IMR-90 (cell line): ENCODE measurements around the gene HSF2. TPM values are rescaled to one million over a fixed set of nuclear protein-coding genes. Genes with fewer than 3 reads are reported as not detected.

Experiments used
- ATAC-seq: fragments of 200-7000 bp; cut with Tn5 transposase; 2 replicates; pipeline ENCODE4 v1.9.1; 2020; ENCODE audit warnings: low read depth, mild to moderate bottlenecking, moderate library complexity
- BruUV-seq: library from RNA; stranded (reverse); fragments of 400-500 nt; replicated peaks from 2 replicates; lab custom pipeline; 2021; lab: Mats Ljungman, UMichigan
- CTCF ChIA-PET: fragments of 300-600 bp; formaldehyde crosslinking; extraction: SDS; loops from one replicate; lab custom pipeline; 2021; ENCODE audit warnings: antibody characterized with exemption; lab: Yijun Ruan, JAX
- POLR2A ChIA-PET: fragments of 300-600 bp; sonication (Branson Sonifier 250); formaldehyde crosslinking; loops from one replicate; lab custom pipeline; 2022; ENCODE audit warnings: antibody characterized with exemption; ENCODE audit not compliant: unreplicated experiment; lab: Charles Lee
- DNase-seq: peaks from one replicate; pipeline ENCODE4 v3.0.0; 2013
- H2AFZ ChIP-seq: replicated peaks from 2 replicates; pipeline ENCODE3; 2013; ENCODE audit warnings: low read length, mild to moderate bottlenecking; ENCODE audit not compliant: poor library complexity
- H2AK5ac ChIP-seq: 2 replicates; pipeline ENCODE4 v1.6.1; 2013; ENCODE audit warnings: low read depth, low read length, inconsistent platforms
- H2AK9ac ChIP-seq: replicated peaks from 2 replicates; pipeline ENCODE3; 2013; ENCODE audit warnings: mild to moderate bottlenecking, low read depth, low read length, moderate library complexity; ENCODE audit not compliant: poor library complexity
- H2BK120ac ChIP-seq: 2 replicates; pipeline ENCODE4 v1.6.1; 2013; ENCODE audit warnings: low read depth, low read length, inconsistent platforms
- H2BK15ac ChIP-seq: 3 replicates; pipeline ENCODE4 v1.6.1; 2013; ENCODE audit warnings: low read depth, low read length, inconsistent platforms
- H2BK20ac ChIP-seq: 2 replicates; pipeline ENCODE4 v1.6.1; 2013; ENCODE audit warnings: low read depth, mild to moderate bottlenecking, inconsistent platforms, low read length, moderate library complexity
- H2BK5ac ChIP-seq: 2 replicates; pipeline ENCODE4 v1.6.1; 2013; ENCODE audit warnings: mild to moderate bottlenecking, low read depth, low read length, inconsistent platforms; ENCODE audit not compliant: poor library complexity, severe bottlenecking
- H3K14ac ChIP-seq: replicated peaks from 2 replicates; pipeline ENCODE4 v1.6.1; 2013; ENCODE audit warnings: low read depth, low read length, inconsistent platforms
- H3K18ac ChIP-seq: 2 replicates; pipeline ENCODE4 v1.6.1; 2013; ENCODE audit warnings: low read depth, low read length, control low read depth
- H3K23ac ChIP-seq: 2 replicates; pipeline ENCODE4 v1.6.1; 2013; ENCODE audit warnings: low read depth, low read length, inconsistent platforms
- H3K27ac ChIP-seq: 2 replicates; pipeline ENCODE4 v1.5.1; 2013; ENCODE audit warnings: mild to moderate bottlenecking, control low read depth, low read length; ENCODE audit not compliant: insufficient read depth
- H3K27me3 ChIP-seq: 2 replicates; pipeline ENCODE4 v1.6.1; 2013; ENCODE audit warnings: low read length; ENCODE audit not compliant: control insufficient read depth, insufficient read depth
- H3K36me3 ChIP-seq: 2 replicates; pipeline ENCODE4 v1.6.1; 2013; ENCODE audit warnings: low read length, mixed read lengths; ENCODE audit not compliant: control insufficient read depth, insufficient read depth
- H3K4ac ChIP-seq: 2 replicates; pipeline ENCODE4 v1.6.1; 2013; ENCODE audit warnings: low read depth, low read length, inconsistent platforms
- H3K4me1 ChIP-seq: 2 replicates; pipeline ENCODE4 v1.6.1; 2013; ENCODE audit warnings: low read length, mixed read lengths; ENCODE audit not compliant: control insufficient read depth, insufficient read depth
- H3K4me2 ChIP-seq: 2 replicates; pipeline ENCODE4 v1.6.1; 2013; ENCODE audit warnings: low read depth, mild to moderate bottlenecking, control low read depth, low read length, moderate library complexity
- H3K4me3 ChIP-seq: 2 replicates; pipeline ENCODE4 v1.5.1; 2013; ENCODE audit warnings: low read depth, mild to moderate bottlenecking, control low read depth, low read length, moderate library complexity; ENCODE audit not compliant: insufficient read depth
- H3K56ac ChIP-seq: 2 replicates; pipeline ENCODE4 v1.6.1; 2013; ENCODE audit warnings: low read length, inconsistent platforms; ENCODE audit not compliant: insufficient read depth; ENCODE audit errors: extremely low read depth
- H3K79me1 ChIP-seq, 2 experiments: 2 replicates each; pipeline ENCODE4 v1.6.1; 2013; ENCODE audit warnings: low read length in 2 of 2, inconsistent platforms in 1 of 2, low read depth in 1 of 2
- H3K9ac ChIP-seq: 2 replicates; pipeline ENCODE4 v1.6.1; 2013; ENCODE audit warnings: low read depth, low read length, control low read depth
- H3K9me1 ChIP-seq: 2 replicates; pipeline ENCODE4 v1.6.1; 2013; ENCODE audit warnings: low read length, inconsistent platforms; ENCODE audit not compliant: insufficient read depth
- H3K9me3 ChIP-seq: 2 replicates; pipeline ENCODE4 v1.6.1; 2013; ENCODE audit warnings: low read length; ENCODE audit not compliant: control insufficient read depth, insufficient read depth
- H4K20me1 ChIP-seq: 2 replicates; pipeline ENCODE4 v1.6.1; 2013; ENCODE audit warnings: low read length, inconsistent platforms; ENCODE audit not compliant: insufficient read depth
- H4K5ac ChIP-seq: 2 replicates; pipeline ENCODE4 v1.6.1; 2013; ENCODE audit warnings: mild to moderate bottlenecking, low read depth, low read length, control low read depth
- H4K8ac ChIP-seq, 2 experiments: 2 replicates each; pipeline ENCODE4 v1.6.1; 2013; ENCODE audit warnings: low read depth in 2 of 2, low read length in 2 of 2, control low read depth in 1 of 2, inconsistent platforms in 1 of 2
- H4K91ac ChIP-seq: 2 replicates; pipeline ENCODE4 v1.6.1; 2013; ENCODE audit warnings: low read depth, low read length, inconsistent platforms; ENCODE audit not compliant: insufficient read depth
- MXI1 ChIP-seq: IDR thresholded peaks from 2 replicates; pipeline ENCODE4 v1.6.1; 2012; ENCODE audit warnings: low read depth, mild to moderate bottlenecking, low read length, moderate library complexity, borderline replicate concordance
- RFX5 ChIP-seq: IDR thresholded peaks from 2 replicates; pipeline ENCODE4 v1.8.0; 2012; ENCODE audit warnings: low read depth, mild to moderate bottlenecking, low read length, moderate library complexity
- USF2 ChIP-seq: fragments of 150-350 bp; IDR thresholded peaks from 2 replicates; pipeline ENCODE4 v1.6.1; 2017; ENCODE audit warnings: mild to moderate bottlenecking, antibody characterized with exemption, low read length, low read depth
- WGBS, 2 experiments: methylation state at CpG; one replicate each; pipeline versions ENCODE4 v1.1.5 to v1.1.7; 2013; ENCODE audit warnings: missing lambda C conversion rate in 2 of 2; ENCODE audit not compliant: insufficient read length in 1 of 2; ENCODE audit errors: extremely low coverage in 2 of 2; 5-methylcytosine and 5-hydroxymethylcytosine counted together
- dilution Hi-C: fragments of 300-500 bp; cut with HindIII; formaldehyde crosslinking; loops from one replicate; pipeline ENCODE4 v1.14.3; 2018; ENCODE audit warnings: low sequenced_read_pairs; ENCODE audit not compliant: unreplicated experiment
- in situ Hi-C: fragments of 300-500 bp; cut with MboI; formaldehyde crosslinking; loops from 3 replicates; pipeline ENCODE4 v1.14.3; 2019; ENCODE audit warnings: low sequenced_read_pairs, inconsistent platforms, mixed read lengths
- intact Hi-C: fragments of 100-400 bp; cut with micrococcal nuclease; formaldehyde crosslinking; loops from 2 replicates; pipeline ENCODE4 v1.10.0; 2022
- polyA plus RNA-seq, 3 experiments: library from polyadenylated mRNA; depleted of rRNA; stranded (reverse); fragments of >200 nt; gene quantifications; 2 replicates each; pipeline ENCODE4 v1.2.3, GENCODE V29; 2012; ENCODE audit warnings: low replicate concordance in 1 of 3
- total RNA-seq: library from RNA; depleted of rRNA; stranded (reverse); fragments of >200 nt; gene quantifications from 2 replicates; pipeline ENCODE4 v1.2.3, GENCODE V29; 2012

The HSF2 gene
- total and polyA plus RNA-seq, 2 of the 4 experiments (the other 2 are of a cell fraction): 17.6 to 28.9 TPM

GRCh38 chr6:122400121-122400450, 634 bp downstream of the HSF2 start:
- DNase-seq (no peak), ATAC-seq (no peak)
- H3K56ac ChIP-seq: no peak overlapping the region
- H3K36me3 ChIP-seq: no peaks in the 10 kb centered on the region
- no peak overlapping the region for H4K8ac ChIP-seq
- H3K4me1 ChIP-seq: no peaks in the 10 kb centered on the region
- TF ChIP-seq RFX5 (no peak), USF2 (no peak), MXI1 (0 out of 2 replicates have a peak, but pooled peaks have one; percentile 30)
- CTCF ChIA-PET: interaction anchor here (1.2 kb wide), 1 partner anchor 8 kb away, joined by 3 read pairs; no protein-coding TSS in a partner anchor
- peak overlapping the region; percentile 99 for H2AFZ ChIP-seq
- no peak overlapping the region for H3K4ac ChIP-seq
- no peak overlapping the region for H2BK20ac ChIP-seq
- H4K20me1 ChIP-seq: no peaks in the 10 kb centered on the region
- dilution Hi-C loops (no loop called here), intact Hi-C loops (loop anchor here (5.0 kb wide), 2 partner anchors 42 to 72 kb away; partner anchors contain the start of gene SERINC1), in situ Hi-C loops (no loop called here)
- peak overlapping the region; percentile 91 for H3K4me2 ChIP-seq
- H3K4me3 ChIP-seq: peak overlapping the region; percentile 94
- peaks cover 8 to 40% of the 10 kb centered on the region in 2 experiments for H3K79me1 ChIP-seq
- no peak overlapping the region for H3K18ac ChIP-seq
- H3K9ac ChIP-seq: peak overlapping the region; percentile 91
- H2AK9ac ChIP-seq: peak overlapping the region; percentile 91
- POLR2A ChIA-PET: interaction anchor here (0.5 kb wide), 1 partner anchor 1285 kb away, joined by 3 read pairs; no protein-coding TSS in a partner anchor
- H2AK5ac ChIP-seq: no peak overlapping the region
- no peak overlapping the region for H2BK15ac ChIP-seq
- BruUV-seq: no TSS peak
- peak overlapping the region; percentile 87 for H3K14ac ChIP-seq
- H4K5ac ChIP-seq: no peak overlapping the region
- H2BK5ac ChIP-seq: no peak overlapping the region
- no peaks in the 10 kb centered on the region for H3K9me3 ChIP-seq
- H3K23ac ChIP-seq: peak overlapping the region; percentile 75
- H3K9me1 ChIP-seq: no peaks in the 10 kb centered on the region
- no peak overlapping the region for H4K91ac ChIP-seq
- H3K27me3 ChIP-seq: no peaks in the 10 kb centered on the region
- WGBS, 2 experiments: no CpG with 5 or more reads among the region's 20 CpGs
- no peak overlapping the region for H2BK120ac ChIP-seq
- H3K27ac ChIP-seq: peak overlapping the region; percentile 84
